ENCODE measurements around the gene ZNF554. TPM values are rescaled to one million over a fixed set of nuclear protein-coding genes. Genes with fewer than 3 reads are reported as not detected.

ZNF554 gene
- total RNA-seq, 4 donors from 2014 or later, result 2.1 to 15.8 (median 5.0) TPM

DNA sequence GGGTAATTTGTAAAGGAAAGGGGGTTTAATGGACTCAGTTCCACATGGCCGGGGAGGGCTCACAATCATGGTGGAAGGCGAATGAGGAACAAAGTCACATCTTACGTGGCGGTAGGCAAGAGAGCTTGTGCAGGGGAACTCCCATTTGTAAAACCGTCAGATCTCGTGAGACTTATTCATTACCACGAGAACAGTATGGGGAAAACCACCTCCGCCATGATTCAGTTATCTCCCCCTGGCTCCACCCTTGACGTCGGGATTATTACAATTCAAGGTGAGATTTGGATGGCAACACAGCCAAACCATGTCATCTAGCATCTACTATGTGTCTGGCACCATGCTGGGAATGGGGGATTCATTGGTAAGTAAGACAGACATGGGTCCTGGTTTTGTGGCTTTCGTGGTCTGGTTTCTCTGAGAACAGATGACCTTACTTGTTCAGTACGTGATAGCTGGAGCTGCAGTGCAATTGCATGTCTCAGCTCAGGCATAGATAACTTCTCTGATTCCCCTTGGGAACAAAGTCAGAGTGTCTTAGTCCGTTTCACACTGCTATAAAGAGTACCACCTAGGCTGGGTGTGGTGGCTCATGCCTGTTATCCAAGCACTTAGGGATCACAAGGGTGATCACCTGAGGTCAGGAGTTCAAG lies 8.3 kb downstream of the ZNF554 start:
- Histone ChIP-seq H3K4me3 (no peak overlapping the region), H3K36me3 (no peaks in the 10 kb centered on the region), H3K4me1 (no peaks in the 10 kb centered on the region), H3K27ac (no peak overlapping the region), H3K27me3 (no peaks in the 10 kb centered on the region), H3K9me3 (peaks cover 0 to 5% of the 10 kb centered on the region in 2 donors)
- intact Hi-C loops (cut with DNase I; ENCODE audit: low total_unique reads), result no loop called here
- TF ChIP-seq, protein P1, sequence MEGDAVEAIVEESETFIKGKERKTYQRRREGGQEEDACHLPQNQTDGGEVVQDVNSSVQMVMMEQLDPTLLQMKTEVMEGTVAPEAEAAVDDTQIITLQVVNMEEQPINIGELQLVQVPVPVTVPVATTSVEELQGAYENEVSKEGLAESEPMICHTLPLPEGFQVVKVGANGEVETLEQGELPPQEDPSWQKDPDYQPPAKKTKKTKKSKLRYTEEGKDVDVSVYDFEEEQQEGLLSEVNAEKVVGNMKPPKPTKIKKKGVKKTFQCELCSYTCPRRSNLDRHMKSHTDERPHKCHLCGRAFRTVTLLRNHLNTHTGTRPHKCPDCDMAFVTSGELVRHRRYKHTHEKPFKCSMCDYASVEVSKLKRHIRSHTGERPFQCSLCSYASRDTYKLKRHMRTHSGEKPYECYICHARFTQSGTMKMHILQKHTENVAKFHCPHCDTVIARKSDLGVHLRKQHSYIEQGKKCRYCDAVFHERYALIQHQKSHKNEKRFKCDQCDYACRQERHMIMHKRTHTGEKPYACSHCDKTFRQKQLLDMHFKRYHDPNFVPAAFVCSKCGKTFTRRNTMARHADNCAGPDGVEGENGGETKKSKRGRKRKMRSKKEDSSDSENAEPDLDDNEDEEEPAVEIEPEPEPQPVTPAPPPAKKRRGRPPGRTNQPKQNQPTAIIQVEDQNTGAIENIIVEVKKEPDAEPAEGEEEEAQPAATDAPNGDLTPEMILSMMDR (IDR thresholded peaks at IDR 0.05), result no peak
- no peak for TF ChIP-seq POLR2A (IDR thresholded peaks at IDR 0.05)
- DNase-seq, result no peak

- Histone ChIP-seq H3K4me1 (no peaks in the 10 kb centered on the region), H3K27me3 (no peaks in the 10 kb centered on the region), H3K9me3 (peaks cover 0 to 25% of the 10 kb centered on the region in 2 donors), H3K36me3 (no peaks in the 10 kb centered on the region), H3K27ac (no peak overlapping the region), H3K4me3 (no peak overlapping the region)
- TF ChIP-seq, protein P1 (IDR thresholded peaks at IDR 0.05), result no peak
- no peak for TF ChIP-seq POLR2A (IDR thresholded peaks at IDR 0.05)
- intact Hi-C loops (cut with DNase I; ENCODE audit: low total_unique reads), result no loop called here
- no peak for DNase-seq
Measured at GRCh38 chr19:2834294-2834871, 14.7 kb downstream of the ZNF554 start.

DNA sequence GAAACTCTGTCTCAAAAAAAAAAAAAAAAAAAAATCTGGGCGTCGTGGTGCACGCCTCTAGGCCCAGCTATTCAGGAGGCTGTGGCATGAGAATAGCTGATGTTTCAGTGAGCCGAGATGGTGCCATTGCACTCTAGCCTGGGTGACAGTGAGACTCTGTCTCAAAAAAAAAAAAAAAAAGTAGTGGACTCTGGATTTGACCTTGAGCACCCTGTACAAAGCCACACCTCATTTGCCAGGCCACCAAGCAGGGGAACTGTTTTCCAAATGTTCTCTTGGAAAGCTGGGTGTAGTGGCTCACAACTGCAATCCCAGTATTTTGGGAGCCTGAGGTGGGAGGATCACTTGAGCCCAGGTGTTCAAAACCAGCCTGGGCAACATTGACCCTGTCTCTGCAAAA lies 17.8 kb downstream of the ZNF554 start:
- Histone ChIP-seq H3K27me3 (no peaks in the 10 kb centered on the region), H3K4me3 (no peak overlapping the region), H3K9me3 (peaks cover 0 to 24% of the 10 kb centered on the region in 2 donors), H3K36me3 (no peaks in the 10 kb centered on the region), H3K4me1 (no peaks in the 10 kb centered on the region), H3K27ac (no peak overlapping the region)
- TF ChIP-seq POLR2A (IDR thresholded peaks at IDR 0.05), result no peak
- TF ChIP-seq, protein P1 (IDR thresholded peaks at IDR 0.05), result no peak
- DNase-seq, result no peak
- intact Hi-C loops (cut with DNase I; ENCODE audit: low total_unique reads), result no loop called here

DNA sequence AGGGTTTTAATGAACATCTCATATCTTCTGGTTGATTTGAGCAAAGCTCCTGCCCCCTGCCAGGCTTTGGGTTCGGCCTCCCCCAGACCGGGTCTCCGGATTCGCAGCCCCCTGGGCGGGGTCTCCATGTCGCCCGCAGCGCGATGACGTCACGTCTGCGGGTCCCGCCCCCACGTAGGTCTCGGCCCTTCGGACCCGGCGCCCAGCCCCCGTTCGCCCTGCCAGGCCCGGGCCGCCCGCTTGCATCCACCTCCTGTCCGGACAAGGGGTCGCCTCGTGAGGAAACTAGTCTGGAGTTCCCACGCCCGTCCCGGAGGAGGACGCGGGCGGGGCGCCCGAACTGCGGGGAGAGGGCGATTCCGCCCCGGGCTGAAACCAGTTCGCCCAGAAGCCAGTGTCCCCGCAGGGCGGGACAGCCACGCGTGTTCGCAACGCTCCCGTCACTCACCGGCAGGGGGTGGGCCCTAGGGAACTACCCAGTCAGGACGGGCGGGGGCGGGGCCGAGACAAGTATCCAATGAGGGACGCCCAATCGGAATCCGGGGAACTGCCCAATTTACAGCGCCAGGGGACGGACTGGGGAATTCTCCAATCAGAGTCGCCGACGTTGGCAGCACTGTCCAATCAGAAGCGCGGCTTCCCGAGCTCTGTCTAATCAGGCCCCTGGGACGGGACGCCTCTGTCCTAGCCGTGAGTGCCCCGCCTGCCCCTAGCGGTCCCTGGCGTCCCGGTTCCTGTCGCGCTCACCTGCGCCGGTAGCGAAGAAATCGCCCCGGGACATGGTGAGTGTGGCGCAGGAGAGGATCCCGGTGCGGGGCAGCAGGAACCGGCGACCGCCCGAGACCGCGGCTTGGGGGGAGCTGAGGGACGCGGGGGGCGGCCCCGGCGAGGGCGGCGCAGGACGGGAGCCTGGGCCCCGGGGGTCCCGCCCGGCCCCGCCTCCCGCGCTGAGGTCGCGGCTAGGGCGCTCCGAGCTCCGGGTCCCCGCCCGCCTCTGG lies 21.4 kb downstream of the ZNF554 start, which contains the start of gene ZNF555:
Gene ZNF555 (plus strand): TSS at position 682 of the 998 bp plus-strand sequence. CDS start 98 bp downstream, at position 780.
- intact Hi-C loops (cut with DNase I; ENCODE audit: low total_unique reads), result no loop called here
- Histone ChIP-seq H3K9me3 (no peaks in the 10 kb centered on the region), H3K4me1 (no peaks in the 10 kb centered on the region), H3K4me3 (peak within 1 kb of the TSS; percentile 89 to 94), H3K27me3 (no peaks in the 10 kb centered on the region), H3K36me3 (no peaks in the 10 kb centered on the region), H3K27ac (peak within 1 kb of the TSS; percentile 81 to 89)
- DNase-seq, result peak; percentile 99 to 100
- peak in 1 of 2 donors; percentile 50 for TF ChIP-seq POLR2A (IDR thresholded peaks at IDR 0.05)
- TF ChIP-seq, protein P1 (IDR thresholded peaks at IDR 0.05), result peak; percentile 47 to 71 (median 57)
